HepG2 (cell line): ENCODE data around the gene FAIM2. TPM values are rescaled to one million over a fixed set of nuclear protein-coding genes. Genes with fewer than 3 reads are reported as not detected.

Experiments
- FLYWCH1 ChIP-seq: sonication (generic); formaldehyde crosslinking; IDR thresholded peaks from 2 replicates; pipeline ENCODE4 v1.8.1; 2023; ENCODE audit warnings: mild to moderate bottlenecking, missing genetic modification reagents
- HNRNPK ChIP-seq: fragments of 200-400 bp; formaldehyde crosslinking; IDR thresholded peaks from 2 replicates; pipeline ENCODE4 v1.6.1; 2018; ENCODE audit warnings: low read length, low read depth, moderate library complexity, mild to moderate bottlenecking; ENCODE audit not compliant: poor library complexity, severe bottlenecking
- MXI1 ChIP-seq: IDR thresholded peaks from 3 replicates; pipeline ENCODE4 v1.6.1; 2012; ENCODE audit warnings: low read depth, low read length, inconsistent platforms, borderline replicate concordance
- RFXANK ChIP-seq: IDR thresholded peaks from 2 replicates; pipeline ENCODE4 v1.6.1; 2016
- SOX5 ChIP-seq: IDR thresholded peaks from 2 replicates; pipeline ENCODE4 v1.6.1; 2016; ENCODE audit warnings: borderline replicate concordance
- SRF ChIP-seq: IDR thresholded peaks from 2 replicates; pipeline ENCODE4 v1.6.1; 2011; ENCODE audit warnings: mild to moderate bottlenecking, low read depth, low read length, moderate library complexity
- TCF12 ChIP-seq, 2 experiments: fragments of 450-650 bp in 1 of 2; sonication (generic) in 1 of 2; formaldehyde crosslinking in 1 of 2; IDR thresholded peaks; 2 replicates each; pipeline versions ENCODE4 v1.6.1 to v1.8.0; 2017 to 2022; ENCODE audit warnings: antibody characterized with exemption in 1 of 2, mild to moderate bottlenecking in 1 of 2, missing genetic modification reagents in 1 of 2, moderate library complexity in 1 of 2
- ZBTB8A ChIP-seq: sonication (generic); formaldehyde crosslinking; IDR thresholded peaks from 2 replicates; pipeline ENCODE4 v1.4.0; 2020; ENCODE audit warnings: mild to moderate bottlenecking, low read depth, missing genetic modification reagents, borderline replicate concordance
- ZNF142 ChIP-seq: sonication (generic); formaldehyde crosslinking; IDR thresholded peaks from 2 replicates; pipeline ENCODE4 v1.4.0; 2020; ENCODE audit warnings: missing genetic modification reagents
- ZNF546 ChIP-seq: sonication (generic); formaldehyde crosslinking; conservative IDR thresholded peaks from 2 replicates; pipeline ENCODE4 v1.8.1; 2023; ENCODE audit warnings: mild to moderate bottlenecking, missing genetic modification reagents
- ZNF547 ChIP-seq: sonication (generic); formaldehyde crosslinking; IDR thresholded peaks from 2 replicates; pipeline ENCODE4 v1.5.1; 2020; ENCODE audit warnings: mild to moderate bottlenecking, missing genetic modification reagents
- ZNF616 ChIP-seq: sonication (generic); formaldehyde crosslinking; IDR thresholded peaks from 2 replicates; pipeline ENCODE4 v1.5.0; 2020; ENCODE audit warnings: low read depth, mild to moderate bottlenecking, missing genetic modification reagents
- ZNF7 ChIP-seq: IDR thresholded peaks from 2 replicates; pipeline ENCODE4 v1.6.1; 2016; ENCODE audit warnings: missing biosample characterization, missing genetic modification reagents
- polyA plus RNA-seq, 8 experiments: library from polyadenylated mRNA; depleted of rRNA in 3 of 8; stranded (reverse) in 7 of 8; unstranded in 1 of 8; fragments of >200 nt; fragmentation: Illumina TruSeq in 4 of 8; extraction: Trizol in 4 of 8; gene quantifications; 2 replicates each; pipeline versions ENCODE4 v1.2.1 to v1.2.3, GENCODE V29; 2011 to 2016; ENCODE audit warnings: low read depth in 4 of 8, missing spikeins in 1 of 8, mixed read lengths in 1 of 8; ENCODE audit not compliant: insufficient read depth in 1 of 8
- total RNA-seq, 5 experiments: library from RNA; depleted of rRNA; stranded (reverse); fragments of >200 nt; fragmentation: Illumina TruSeq; extraction: Trizol; gene quantifications; 2 replicates each; pipeline ENCODE4 v1.2.3, GENCODE V29; 2016; ENCODE audit warnings: low read depth in 1 of 5
- TF ChIP-seq, protein P1 (sequence below): sonication (generic); formaldehyde crosslinking; IDR thresholded peaks from 2 replicates; pipeline ENCODE4 v1.4.0; 2020; ENCODE audit warnings: missing genetic modification reagents, mild to moderate bottlenecking, borderline replicate concordance
- TF ChIP-seq, protein P2 (sequence below), 2 experiments: IDR thresholded peaks; 2 replicates each; pipeline ENCODE4 v1.6.1; 2011 to 2012; ENCODE audit warnings: low read length in 2 of 2, borderline replicate concordance in 1 of 2, low read depth in 1 of 2, mild to moderate bottlenecking in 1 of 2, moderate library complexity in 1 of 2

Gene FAIM2
- total and polyA plus RNA-seq, 2 of the 13 experiments (the other 11 are each of a cell fraction or from before 2014, with no cell fraction given): not detected

- no peak for TF ChIP-seq HNRNPK
- no peak for TF ChIP-seq ZNF7 (CRISPR knock-in tag)
- TF ChIP-seq SOX5: peak; percentile 74
- TF ChIP-seq RFXANK (CRISPR knock-in tag): no peak
- TF ChIP-seq ZNF546: no peak
- TF ChIP-seq, protein P1, sequence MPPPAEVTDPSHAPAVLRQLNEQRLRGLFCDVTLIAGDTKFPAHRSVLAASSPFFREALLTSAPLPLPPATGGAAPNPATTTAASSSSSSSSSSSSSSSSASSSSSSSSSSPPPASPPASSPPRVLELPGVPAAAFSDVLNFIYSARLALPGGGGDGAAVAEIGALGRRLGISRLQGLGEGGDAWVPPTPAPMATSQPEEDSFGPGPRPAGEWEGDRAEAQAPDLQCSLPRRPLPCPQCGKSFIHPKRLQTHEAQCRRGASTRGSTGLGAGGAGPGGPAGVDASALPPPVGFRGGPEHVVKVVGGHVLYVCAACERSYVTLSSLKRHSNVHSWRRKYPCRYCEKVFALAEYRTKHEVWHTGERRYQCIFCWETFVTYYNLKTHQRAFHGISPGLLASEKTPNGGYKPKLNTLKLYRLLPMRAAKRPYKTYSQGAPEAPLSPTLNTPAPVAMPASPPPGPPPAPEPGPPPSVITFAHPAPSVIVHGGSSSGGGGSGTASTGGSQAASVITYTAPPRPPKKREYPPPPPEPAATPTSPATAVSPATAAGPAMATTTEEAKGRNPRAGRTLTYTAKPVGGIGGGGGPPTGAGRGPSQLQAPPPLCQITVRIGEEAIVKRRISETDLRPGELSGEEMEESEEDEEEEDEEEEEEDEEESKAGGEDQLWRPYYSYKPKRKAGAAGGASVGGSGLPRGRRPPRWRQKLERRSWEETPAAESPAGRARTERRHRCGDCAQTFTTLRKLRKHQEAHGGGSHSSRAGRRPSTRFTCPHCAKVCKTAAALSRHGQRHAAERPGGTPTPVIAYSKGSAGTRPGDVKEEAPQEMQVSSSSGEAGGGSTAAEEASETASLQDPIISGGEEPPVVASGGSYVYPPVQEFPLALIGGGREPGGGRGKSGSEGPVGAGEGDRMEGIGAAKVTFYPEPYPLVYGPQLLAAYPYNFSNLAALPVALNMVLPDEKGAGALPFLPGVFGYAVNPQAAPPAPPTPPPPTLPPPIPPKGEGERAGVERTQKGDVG (CRISPR knock-in tag): no peak
- no peak for TF ChIP-seq ZNF547 (CRISPR knock-in tag)
- no peak for TF ChIP-seq ZNF616 (CRISPR knock-in tag)
- no peak for TF ChIP-seq MXI1
- TF ChIP-seq, protein P2, sequence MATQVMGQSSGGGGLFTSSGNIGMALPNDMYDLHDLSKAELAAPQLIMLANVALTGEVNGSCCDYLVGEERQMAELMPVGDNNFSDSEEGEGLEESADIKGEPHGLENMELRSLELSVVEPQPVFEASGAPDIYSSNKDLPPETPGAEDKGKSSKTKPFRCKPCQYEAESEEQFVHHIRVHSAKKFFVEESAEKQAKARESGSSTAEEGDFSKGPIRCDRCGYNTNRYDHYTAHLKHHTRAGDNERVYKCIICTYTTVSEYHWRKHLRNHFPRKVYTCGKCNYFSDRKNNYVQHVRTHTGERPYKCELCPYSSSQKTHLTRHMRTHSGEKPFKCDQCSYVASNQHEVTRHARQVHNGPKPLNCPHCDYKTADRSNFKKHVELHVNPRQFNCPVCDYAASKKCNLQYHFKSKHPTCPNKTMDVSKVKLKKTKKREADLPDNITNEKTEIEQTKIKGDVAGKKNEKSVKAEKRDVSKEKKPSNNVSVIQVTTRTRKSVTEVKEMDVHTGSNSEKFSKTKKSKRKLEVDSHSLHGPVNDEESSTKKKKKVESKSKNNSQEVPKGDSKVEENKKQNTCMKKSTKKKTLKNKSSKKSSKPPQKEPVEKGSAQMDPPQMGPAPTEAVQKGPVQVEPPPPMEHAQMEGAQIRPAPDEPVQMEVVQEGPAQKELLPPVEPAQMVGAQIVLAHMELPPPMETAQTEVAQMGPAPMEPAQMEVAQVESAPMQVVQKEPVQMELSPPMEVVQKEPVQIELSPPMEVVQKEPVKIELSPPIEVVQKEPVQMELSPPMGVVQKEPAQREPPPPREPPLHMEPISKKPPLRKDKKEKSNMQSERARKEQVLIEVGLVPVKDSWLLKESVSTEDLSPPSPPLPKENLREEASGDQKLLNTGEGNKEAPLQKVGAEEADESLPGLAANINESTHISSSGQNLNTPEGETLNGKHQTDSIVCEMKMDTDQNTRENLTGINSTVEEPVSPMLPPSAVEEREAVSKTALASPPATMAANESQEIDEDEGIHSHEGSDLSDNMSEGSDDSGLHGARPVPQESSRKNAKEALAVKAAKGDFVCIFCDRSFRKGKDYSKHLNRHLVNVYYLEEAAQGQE (IDR thresholded peaks at IDR 0.05; ENCODE audit: borderline replicate concordance in 1 of 2, low read depth in 1 of 2, low read length in 2 of 2): no peak
- no peak for TF ChIP-seq ZNF142
- TF ChIP-seq ZBTB8A (CRISPR knock-in tag): no peak
- no peak for TF ChIP-seq FLYWCH1
- no peak for TF ChIP-seq SRF
- TF ChIP-seq TCF12 (IDR thresholded peaks at IDR 0.05): no peak
- TF ChIP-seq TCF12 (CRISPR knock-in tag; IDR thresholded peaks at IDR 0.05): no peak
Measured at GRCh38 chr12:49887536-49888401, 15.9 kb downstream of the FAIM2 start (continued).
